GM23338 (cell line): ENCODE data around the gene CEP68. TPM values are rescaled to one million over a fixed set of nuclear protein-coding genes. Genes with fewer than 3 reads are reported as not detected.

Experiments used
- ATAC-seq: fragments of 200-7000 bp; cut with Tn5 transposase; 3 replicates; pipeline ENCODE4 v1.9.1; 2020
- DNase-seq: peaks from one replicate; pipeline ENCODE4 v3.0.0-alpha.2; 2015; ENCODE audit warnings: low spot score
- H2AFZ ChIP-seq: fragments of 200-600 bp; sonication (generic); 2 replicates; pipeline ENCODE4 v1.8.0; 2016; ENCODE audit warnings: antibody characterized with exemption, mild to moderate bottlenecking, moderate library complexity
- H3F3A ChIP-seq: fragments of 200-600 bp; sonication (generic); replicated peaks from 2 replicates; pipeline ENCODE4 v1.8.0; 2017; ENCODE audit warnings: antibody characterized with exemption, mixed run types, low read depth
- H3K27ac ChIP-seq: fragments of 200-600 bp; sonication (generic); 2 replicates; pipeline ENCODE4 v1.6.1; 2016; ENCODE audit warnings: low read depth
- H3K27me3 ChIP-seq: fragments of 200-600 bp; sonication (generic); 2 replicates; pipeline ENCODE4 v1.8.0; 2016; ENCODE audit warnings: mild to moderate bottlenecking, mixed run types, moderate library complexity; ENCODE audit not compliant: insufficient read depth
- H3K36me3 ChIP-seq: fragments of 200-600 bp; sonication (generic); 2 replicates; pipeline ENCODE4 v1.8.0; 2016; ENCODE audit warnings: mild to moderate bottlenecking; ENCODE audit not compliant: insufficient read depth
- H3K4me1 ChIP-seq: fragments of 200-600 bp; sonication (generic); 2 replicates; pipeline ENCODE4 v1.8.0; 2016; ENCODE audit warnings: mild to moderate bottlenecking, moderate library complexity; ENCODE audit not compliant: insufficient read depth
- H3K4me2 ChIP-seq: fragments of 200-600 bp; sonication (generic); 2 replicates; pipeline ENCODE4 v1.7.1; 2017; ENCODE audit warnings: mixed run types
- H3K4me3 ChIP-seq: fragments of 200-600 bp; sonication (generic); 2 replicates; pipeline ENCODE4 v1.6.1; 2016; ENCODE audit warnings: mixed run types
- H3K79me2 ChIP-seq: fragments of 200-600 bp; sonication (generic); replicated peaks from 2 replicates; pipeline ENCODE4 v1.8.0; 2017; ENCODE audit warnings: mild to moderate bottlenecking; ENCODE audit not compliant: insufficient read depth
- H3K9me2 ChIP-seq: fragments of 200-600 bp; sonication (generic); 2 replicates; pipeline ENCODE4 v1.8.0; 2017; ENCODE audit not compliant: insufficient read depth
- H4K20me1 ChIP-seq: fragments of 200-600 bp; sonication (generic); replicated peaks from 2 replicates; pipeline ENCODE4 v1.8.0; 2017; ENCODE audit warnings: mild to moderate bottlenecking; ENCODE audit not compliant: insufficient read depth
- H3K27ac Mint-ChIP-seq: 2 replicates; pipeline ENCODE4 v1.8.0; 2020; ENCODE audit warnings: inconsistent platforms, mild to moderate bottlenecking, moderate library complexity, mixed read lengths
- H3K27me3 Mint-ChIP-seq: 3 replicates; pipeline ENCODE4 v1.8.0; 2022; ENCODE audit warnings: low read depth, mild to moderate bottlenecking, moderate library complexity, mixed read lengths, inconsistent platforms; ENCODE audit not compliant: insufficient read depth, poor library complexity
- H3K36me3 Mint-ChIP-seq: 3 replicates; pipeline ENCODE4 v1.8.0; 2021; ENCODE audit warnings: low read depth, mild to moderate bottlenecking, inconsistent platforms, moderate library complexity, mixed read lengths
- H3K4me1 Mint-ChIP-seq: 3 replicates; pipeline ENCODE4 v1.8.0; 2020; ENCODE audit warnings: mild to moderate bottlenecking, inconsistent platforms, mixed read lengths
- H3K4me3 Mint-ChIP-seq: 3 replicates; pipeline ENCODE4 v1.8.0; 2021; ENCODE audit warnings: moderate library complexity, mild to moderate bottlenecking, inconsistent platforms, mixed read lengths
- H3K9me3 Mint-ChIP-seq: 3 replicates; pipeline ENCODE4 v1.8.0; 2020; ENCODE audit warnings: moderate library complexity, mild to moderate bottlenecking, inconsistent platforms, mixed read lengths
- EZH2phosphoT487 ChIP-seq: fragments of 200-600 bp; sonication (generic); IDR thresholded peaks from one replicate; pipeline ENCODE4 v1.8.1; 2018; ENCODE audit warnings: antibody characterized with exemption; ENCODE audit not compliant: unreplicated experiment
- JUNB ChIP-seq: IDR thresholded peaks from one replicate; pipeline ENCODE4 v1.6.1; 2016; ENCODE audit warnings: antibody characterized with exemption; ENCODE audit not compliant: unreplicated experiment
- POLR2AphosphoS5 ChIP-seq: IDR thresholded peaks from 2 replicates; pipeline ENCODE4 v1.6.1; 2016; ENCODE audit warnings: antibody characterized with exemption, low read depth
- REST ChIP-seq: IDR thresholded peaks from one replicate; pipeline ENCODE4 v1.6.1; 2018; ENCODE audit warnings: antibody characterized with exemption; ENCODE audit not compliant: unreplicated experiment
- ZNF331 ChIP-seq: fragments of 250-450 bp; sonication (Bioruptor Pico); IDR thresholded peaks from 2 replicates; pipeline ENCODE4 v1.5.0; 2020; ENCODE audit warnings: low read depth, mild to moderate bottlenecking, moderate library complexity
- polyA plus RNA-seq: library from polyadenylated mRNA; unstranded; fragments of >200 nt; fragmentation: Nextera tagmentation; extraction: Ambion mirVana; gene quantifications from 2 replicates; pipeline ENCODE4 v1.2.1, GENCODE V29; 2016
- total RNA-seq: library from RNA; depleted of rRNA; stranded (reverse); fragments of >200 nt; shearing (Covaris generic); gene quantifications from 2 replicates; pipeline ENCODE4 v1.2.3, GENCODE V29; 2014

The CEP68 gene
- total and polyA plus RNA-seq, 2 experiments from 2014 or later = 13.0 to 24.4 TPM

- no peak overlapping the region for H3K4me3 ChIP-seq
- DNase-seq (no peak), ATAC-seq (no peak)
- no peaks in the 10 kb centered on the region for H3K79me2 ChIP-seq
- no peaks in the 10 kb centered on the region for H3K9me2 ChIP-seq
- TF ChIP-seq ZNF331 (CRISPR knock-in tag) (no peak), EZH2phosphoT487 (no peak), POLR2AphosphoS5 (no peak), REST (no peak)
- H3K27me3 ChIP-seq = no peaks in the 10 kb centered on the region
- H3K27ac ChIP-seq = no peak overlapping the region
- peaks cover 1% of the 10 kb centered on the region for H3F3A ChIP-seq
- H3K4me1 ChIP-seq = peaks cover 21% of the 10 kb centered on the region
- Mint-ChIP-seq H3K4me1 (peaks cover 15% of the 10 kb centered on the region), H3K27me3 (no peaks in the 10 kb centered on the region), H3K9me3 (no peaks in the 10 kb centered on the region), H3K27ac (no peak overlapping the region), H3K4me3 (no peak overlapping the region), H3K36me3 (no peaks in the 10 kb centered on the region; the same call in 2 of the 3 replicates)
- no peak overlapping the region for H3K4me2 ChIP-seq
- no peak overlapping the region for H2AFZ ChIP-seq
- 0 out of 2 replicates have a peak, but pooled peaks cover 2% of the 10 kb centered on the region for H3K36me3 ChIP-seq
- peaks cover 4% of the 10 kb centered on the region; the same call in 1 of the 2 replicates for H4K20me1 ChIP-seq
These were observed 29.3 kb upstream of the CEP68 start for GRCh38 chr2:65026704-65027464.

GRCh38 chr2:65027616-65028244, 28.5 kb upstream of the CEP68 start:
- Histone ChIP-seq H3K4me1 (peaks cover 29% of the 10 kb centered on the region), H3K36me3 (0 out of 2 replicates have a peak, but pooled peaks cover 2% of the 10 kb centered on the region), H3K4me3 (no peak overlapping the region), H3F3A (peaks cover 7% of the 10 kb centered on the region), H3K27ac (no peak overlapping the region), H4K20me1 (peaks cover under 1% of the 10 kb centered on the region; the same call in 1 of the 2 replicates), H3K79me2 (no peaks in the 10 kb centered on the region), H2AFZ (no peak overlapping the region), H3K9me2 (no peaks in the 10 kb centered on the region), H3K27me3 (no peaks in the 10 kb centered on the region), H3K4me2 (no peak overlapping the region)
- Mint-ChIP-seq H3K4me1 (peaks cover 24% of the 10 kb centered on the region), H3K27ac (no peak overlapping the region), H3K4me3 (no peak overlapping the region), H3K9me3 (no peaks in the 10 kb centered on the region), H3K27me3 (no peaks in the 10 kb centered on the region), H3K36me3 (no peaks in the 10 kb centered on the region; the same call in 2 of the 3 replicates)
- DNase-seq = no peak
- TF ChIP-seq REST (no peak), JUNB (no peak)
- ATAC-seq = no peak
